Transverse colon (tissue), 4 donors: Measurements from ENCODE around the gene OR2D2.

Experiments
- POLR2AphosphoS5 ChIP-seq, 3 donors: sonication (generic); formaldehyde crosslinking; IDR thresholded peaks; one replicate each; pipeline ENCODE4 v1.6.1; 2016; ENCODE audit warnings: antibody characterized with exemption in 3 of 3
- TF ChIP-seq, protein P1 (sequence below), 5 experiments: fragments of 200-600 bp in 3 of 5; fragments of 450-650 bp in 2 of 5; sonication (generic) in 3 of 5; IDR thresholded peaks; 1 replicate in 2 of 5; 2 replicates in 3 of 5; pipeline ENCODE4 v1.5.1; 2016 to 2017; ENCODE audit warnings: antibody characterized with exemption in 5 of 5, inconsistent platforms in 3 of 5, mild to moderate bottlenecking in 2 of 5, moderate library complexity in 1 of 5

GRCh38 chr11:6894097-6894496 is 1.8 kb upstream of the OR2D2 start:
- TF ChIP-seq, protein P1, sequence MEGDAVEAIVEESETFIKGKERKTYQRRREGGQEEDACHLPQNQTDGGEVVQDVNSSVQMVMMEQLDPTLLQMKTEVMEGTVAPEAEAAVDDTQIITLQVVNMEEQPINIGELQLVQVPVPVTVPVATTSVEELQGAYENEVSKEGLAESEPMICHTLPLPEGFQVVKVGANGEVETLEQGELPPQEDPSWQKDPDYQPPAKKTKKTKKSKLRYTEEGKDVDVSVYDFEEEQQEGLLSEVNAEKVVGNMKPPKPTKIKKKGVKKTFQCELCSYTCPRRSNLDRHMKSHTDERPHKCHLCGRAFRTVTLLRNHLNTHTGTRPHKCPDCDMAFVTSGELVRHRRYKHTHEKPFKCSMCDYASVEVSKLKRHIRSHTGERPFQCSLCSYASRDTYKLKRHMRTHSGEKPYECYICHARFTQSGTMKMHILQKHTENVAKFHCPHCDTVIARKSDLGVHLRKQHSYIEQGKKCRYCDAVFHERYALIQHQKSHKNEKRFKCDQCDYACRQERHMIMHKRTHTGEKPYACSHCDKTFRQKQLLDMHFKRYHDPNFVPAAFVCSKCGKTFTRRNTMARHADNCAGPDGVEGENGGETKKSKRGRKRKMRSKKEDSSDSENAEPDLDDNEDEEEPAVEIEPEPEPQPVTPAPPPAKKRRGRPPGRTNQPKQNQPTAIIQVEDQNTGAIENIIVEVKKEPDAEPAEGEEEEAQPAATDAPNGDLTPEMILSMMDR (IDR thresholded peaks at IDR 0.05) = no peak
- TF ChIP-seq POLR2AphosphoS5 (IDR thresholded peaks at IDR 0.05) = no peak
